Fibroblast of mammary gland (primary cell): Measurements from ENCODE around the gene ZNF516.

Source experiments
- DNase-seq: peaks from one replicate; pipeline ENCODE4 v3.0.0-alpha.2; 2010; ENCODE audit warnings: low read depth
- H3K4me3 ChIP-seq: 2 replicates; pipeline ENCODE4 v1.5.1; 2011; ENCODE audit warnings: low read depth, mild to moderate bottlenecking, low read length, moderate library complexity; ENCODE audit not compliant: control insufficient read depth
- CTCF ChIP-seq: conservative IDR thresholded peaks from 2 replicates; pipeline ENCODE4 v1.5.1; 2011; ENCODE audit warnings: low read depth, low read length, inconsistent platforms; ENCODE audit not compliant: control insufficient read depth, insufficient read depth

The ZNF516 gene

GRCh38 chr18:76322686-76323085 is 172.4 kb downstream of the ZNF516 start:
- no peak for TF ChIP-seq CTCF
- no peak for DNase-seq
- H3K4me3 ChIP-seq: no peak overlapping the region

- DNase-seq: no peak
- no peak for TF ChIP-seq CTCF
- H3K4me3 ChIP-seq: no peak overlapping the region
These were observed 175.7 kb downstream of the ZNF516 start for GRCh38 chr18:76319366-76319765.

DNA sequence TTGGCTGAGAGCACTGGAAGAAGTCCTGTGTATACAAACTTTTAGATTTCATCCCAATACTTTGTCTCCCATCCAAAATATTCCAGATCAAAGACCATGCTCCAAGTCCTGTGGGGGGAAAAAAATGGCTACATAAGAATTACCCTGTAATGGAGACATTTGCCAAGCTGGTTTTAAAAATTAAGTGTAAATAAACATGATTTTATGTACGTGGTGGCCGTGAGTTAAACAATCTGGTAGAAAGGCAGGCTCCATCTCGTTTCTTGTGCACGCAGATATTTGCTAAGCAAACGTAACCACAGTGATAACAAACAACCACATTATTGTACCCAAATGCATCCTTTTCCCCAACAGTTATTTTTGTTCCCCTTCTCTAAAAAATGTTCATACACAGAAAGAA is 176.4 kb downstream of the ZNF516 start:
- no peak for TF ChIP-seq CTCF
- no peak for DNase-seq
- no peak overlapping the region for H3K4me3 ChIP-seq

GRCh38 chr18:76317136-76317535 is 177.9 kb downstream of the ZNF516 start:
- no peak for DNase-seq
- TF ChIP-seq CTCF: no peak

GRCh38 chr18:76315722-76316230 is 179.3 kb downstream of the ZNF516 start:
- no peak overlapping the region for H3K4me3 ChIP-seq
- TF ChIP-seq CTCF: no peak
- DNase-seq: no peak

More at GRCh38 chr18:76317136-76317535, 177.9 kb downstream of the ZNF516 start:
- H3K4me3 ChIP-seq: no peak overlapping the region

GRCh38 chr18:76314496-76314895 is 180.5 kb downstream of the ZNF516 start:
- TF ChIP-seq CTCF: no peak
- no peak overlapping the region for H3K4me3 ChIP-seq
- no peak for DNase-seq

DNA sequence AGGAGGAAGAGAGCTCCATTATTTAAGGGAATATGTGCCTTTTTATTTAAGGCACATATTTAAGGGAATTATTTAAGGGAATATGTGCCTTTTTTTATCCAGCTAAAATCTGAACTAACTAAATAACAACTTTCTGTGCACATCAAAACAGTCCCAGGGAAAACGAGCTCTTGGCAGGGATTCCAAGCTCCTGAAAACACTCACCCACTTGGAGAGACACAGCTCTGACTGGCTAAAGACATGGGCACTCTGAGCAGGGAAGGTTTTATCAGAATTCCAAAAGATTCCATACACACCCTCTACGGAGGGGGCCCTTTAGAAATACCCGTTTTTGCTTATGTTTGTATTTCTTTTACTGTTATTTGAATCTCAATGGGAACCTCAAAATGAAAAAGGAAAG is 181.0 kb downstream of the ZNF516 start:
- no peak for TF ChIP-seq CTCF
- no peak overlapping the region for H3K4me3 ChIP-seq
- DNase-seq: no peak
